Muscle of leg (tissue), 11 donors: ENCODE data around the gene ACP7. TPM values are rescaled to one million over a fixed set of nuclear protein-coding genes. Genes with fewer than 3 reads are reported as not detected.
"Not testable (repeated sequence)": the region's sequence is repeated elsewhere in the genome, so short reads cannot be mapped to it uniquely, and the experiment has no call there.

Experiments
- DNase-seq: peaks from one replicate; pipeline ENCODE4 v3.0.0; 2013
- H3K27ac ChIP-seq: one replicate; pipeline ENCODE4 v1.5.1; 2013; ENCODE audit warnings: mild to moderate bottlenecking, low read length, control low read depth
- H3K27me3 ChIP-seq: one replicate; pipeline ENCODE4 v1.6.1; 2013; ENCODE audit warnings: low read length; ENCODE audit not compliant: control insufficient read depth, insufficient read depth
- H3K36me3 ChIP-seq: one replicate; pipeline ENCODE4 v1.6.1; 2013; ENCODE audit warnings: low read length; ENCODE audit not compliant: control insufficient read depth, insufficient read depth
- H3K4me1 ChIP-seq: one replicate; pipeline ENCODE4 v1.6.1; 2013; ENCODE audit warnings: low read length; ENCODE audit not compliant: control insufficient read depth, insufficient read depth
- H3K4me3 ChIP-seq: one replicate; pipeline ENCODE4 v1.5.1; 2013; ENCODE audit warnings: low read length, control low read depth
- H3K9me3 ChIP-seq: replicated peaks from 2 replicates; pipeline ENCODE4 v1.6.1; 2013; ENCODE audit warnings: low read depth, low read length; ENCODE audit not compliant: control insufficient read depth
- WGBS: methylation state at CpG from one replicate; pipeline ENCODE4 v1.1.5; 2013; ENCODE audit warnings: missing lambda C conversion rate; ENCODE audit not compliant: insufficient coverage; 5-methylcytosine and 5-hydroxymethylcytosine counted together
- polyA plus RNA-seq, 8 donors: library from polyadenylated mRNA; unstranded; fragments of 120-200 nt; gene quantifications; one replicate each; pipeline versions ENCODE4 v1.2.1 to v1.2.3, GENCODE V29; 2013; ENCODE audit warnings: inconsistent platforms in 1 of 8, low replicate concordance in 1 of 8; ENCODE audit not compliant: insufficient read length in 8 of 8, insufficient read depth in 1 of 8
- total RNA-seq: library from RNA; stranded (reverse); fragments of 120-200 nt; gene quantifications from one replicate; pipeline ENCODE4 v1.2.4, GENCODE V29; 2013

The ACP7 gene
- total and polyA plus RNA-seq, 9 donors = 0.05 to 0.28 (median 0.10) TPM; not detected in 1

DNA sequence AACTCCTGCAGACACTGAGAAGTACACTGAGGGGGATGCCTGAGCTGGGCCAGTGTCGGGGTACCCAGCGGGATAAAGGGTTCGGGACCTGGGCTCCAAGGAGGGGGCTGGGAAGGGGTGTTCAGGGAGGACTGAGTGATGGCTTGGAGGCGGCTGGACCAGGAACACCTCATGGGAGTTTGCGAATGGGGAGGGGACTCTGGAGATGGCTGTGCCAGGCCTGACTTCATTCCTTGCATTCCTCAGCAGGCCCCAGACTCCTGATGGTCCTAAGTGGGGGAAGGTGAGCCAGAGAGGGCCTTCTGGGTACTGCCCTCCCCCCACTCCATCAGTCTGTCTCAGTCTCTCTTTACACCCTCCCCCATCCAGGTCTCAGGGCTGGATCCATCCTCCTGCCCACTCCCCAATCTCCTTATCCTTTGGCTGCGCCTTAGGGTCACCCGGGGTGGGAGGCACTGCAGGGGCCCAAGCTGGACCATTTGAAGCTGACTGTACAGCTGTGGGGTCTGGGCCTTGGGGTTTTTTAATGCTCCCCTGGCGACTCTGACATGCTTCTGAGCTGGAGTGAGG lies 55.2 kb downstream of the ACP7 start:
- DNase-seq = no peak
- H3K4me3 ChIP-seq = no peak overlapping the region
- 42% methylated on average over 7 of the region's 8 CpGs for WGBS
- H3K4me1 ChIP-seq = peaks cover 32% of the 10 kb centered on the region
- H3K9me3 ChIP-seq = no peaks in the 10 kb centered on the region
- H3K27me3 ChIP-seq = no peaks in the 10 kb centered on the region
- no peaks in the 10 kb centered on the region for H3K36me3 ChIP-seq
- no peak overlapping the region for H3K27ac ChIP-seq

DNA sequence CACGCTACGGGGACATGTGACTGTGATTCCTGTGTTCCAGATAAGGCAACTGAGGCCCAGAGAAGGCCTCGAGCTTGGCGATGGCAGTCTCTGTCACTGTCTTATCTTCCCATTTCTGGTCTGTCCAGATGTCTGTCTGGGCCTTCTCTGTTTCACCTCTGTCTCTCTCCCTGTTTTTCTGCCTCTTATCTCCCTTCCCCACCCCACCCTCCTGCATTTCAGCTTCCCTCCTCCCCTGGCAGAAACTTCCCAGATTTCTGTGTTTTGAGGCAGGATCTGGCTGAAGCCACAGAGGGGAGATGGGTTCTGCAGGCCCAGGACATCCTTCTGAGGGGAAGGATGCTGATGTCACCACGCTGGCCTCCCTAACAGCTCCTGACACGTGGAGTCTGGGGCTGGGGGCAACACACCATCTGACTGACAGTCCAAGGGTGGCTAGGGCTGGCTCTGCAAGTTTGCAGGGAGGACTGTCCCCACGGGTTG lies 55.8 kb downstream of the ACP7 start:
- no peak for DNase-seq
- H3K27me3 ChIP-seq = no peaks in the 10 kb centered on the region
- H3K4me1 ChIP-seq = peaks cover 39% of the 10 kb centered on the region
- no peaks in the 10 kb centered on the region for H3K36me3 ChIP-seq
- no peak overlapping the region for H3K4me3 ChIP-seq
- 30% methylated on average over 7 of the region's 7 CpGs for WGBS
- no peak overlapping the region for H3K27ac ChIP-seq
- H3K9me3 ChIP-seq = no peaks in the 10 kb centered on the region

GRCh38 chr19:39140594-39140993 lies 56.4 kb downstream of the ACP7 start:
- Histone ChIP-seq H3K4me1 (peaks cover 44% of the 10 kb centered on the region), H3K36me3 (no peaks in the 10 kb centered on the region)
- WGBS = 71% methylated on average over 2 of the region's 5 CpGs

GRCh38 chr19:39141929-39142328 lies 57.8 kb downstream of the ACP7 start:
- WGBS = 80% methylated on average over 11 of the region's 11 CpGs
- no peaks in the 10 kb centered on the region for H3K36me3 ChIP-seq
- H3K27ac ChIP-seq = no peak overlapping the region
- DNase-seq = no peak
- H3K9me3 ChIP-seq = no peaks in the 10 kb centered on the region
- H3K27me3 ChIP-seq = no peaks in the 10 kb centered on the region
- H3K4me1 ChIP-seq = peaks cover 47% of the 10 kb centered on the region
- no peak overlapping the region for H3K4me3 ChIP-seq

More at GRCh38 chr19:39140594-39140993, 56.4 kb downstream of the ACP7 start:
- Histone ChIP-seq H3K27ac (no peak overlapping the region), H3K4me3 (no peak overlapping the region), H3K27me3 (no peaks in the 10 kb centered on the region), H3K9me3 (no peaks in the 10 kb centered on the region)
- no peak for DNase-seq

DNA sequence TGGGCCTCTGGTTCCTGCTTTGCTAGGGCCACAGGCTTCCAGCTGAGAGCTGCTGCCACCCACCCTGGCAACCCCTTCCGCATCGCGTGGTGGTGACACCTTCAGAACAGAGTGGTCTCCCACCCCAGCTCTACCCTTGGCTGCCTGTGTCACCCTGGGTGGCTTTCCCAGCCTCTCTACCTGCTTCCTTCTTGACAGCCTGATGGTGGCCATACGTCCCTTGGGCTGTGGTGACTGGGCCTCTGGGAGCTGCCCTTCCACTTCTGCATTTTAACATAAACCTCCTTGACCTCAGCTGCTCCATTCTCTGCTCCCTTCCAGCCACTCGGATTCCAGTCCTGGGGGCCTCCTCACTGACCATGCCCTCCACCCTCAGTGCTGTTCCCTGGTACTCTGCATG lies 58.5 kb downstream of the ACP7 start:
- Histone ChIP-seq H3K27ac (no peak overlapping the region), H3K36me3 (no peaks in the 10 kb centered on the region), H3K4me1 (peaks cover 47% of the 10 kb centered on the region), H3K4me3 (no peak overlapping the region), H3K9me3 (no peaks in the 10 kb centered on the region), H3K27me3 (no peaks in the 10 kb centered on the region)
- WGBS = 93% methylated on average over 5 of the region's 5 CpGs
- DNase-seq = no peak

DNA sequence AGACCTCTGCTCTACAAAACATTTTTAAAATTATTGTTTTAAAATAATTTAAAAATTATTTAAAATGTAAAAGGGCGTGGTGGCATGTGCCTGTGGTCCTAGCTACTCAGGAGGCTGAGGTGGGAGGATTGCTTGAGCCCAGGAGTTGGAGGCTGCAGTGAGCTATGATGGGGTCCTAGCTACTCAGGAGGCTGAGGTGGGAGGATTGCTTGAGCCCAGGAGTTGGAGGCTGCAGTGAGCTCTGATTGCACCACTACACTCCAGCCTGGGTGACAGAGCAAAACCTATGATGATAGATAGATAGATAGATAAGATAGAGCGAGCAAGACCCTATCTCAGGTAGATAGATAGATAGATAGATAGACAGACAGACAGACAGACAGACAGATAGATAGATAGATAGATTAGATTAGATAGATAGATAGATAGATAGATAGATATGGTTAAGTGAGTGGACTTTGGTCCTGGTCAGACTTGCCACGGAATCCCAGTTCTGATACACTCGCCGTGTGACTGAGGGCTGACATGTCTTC lies 59.7 kb downstream of the ACP7 start:
- H3K36me3 ChIP-seq = not testable (repeated sequence)

GRCh38 chr19:39144290-39145071 lies 60.3 kb downstream of the ACP7 start:
- peak overlapping the region; percentile 75 for H3K27ac ChIP-seq
- no peaks in the 10 kb centered on the region for H3K27me3 ChIP-seq
- WGBS = 9% methylated on average over 4 of the region's 14 CpGs
- H3K9me3 ChIP-seq = peaks cover 4% of the 10 kb centered on the region
- peaks cover 35% of the 10 kb centered on the region for H3K4me1 ChIP-seq
- H3K36me3 ChIP-seq = peaks cover 7% of the 10 kb centered on the region
- DNase-seq = peak; percentile 82
- H3K4me3 ChIP-seq = no peak overlapping the region

More for the DNA sequence above, 59.7 kb downstream of the ACP7 start:
- WGBS = 85% methylated on average over 4 of the region's 5 CpGs
- not testable (repeated sequence) for H3K4me3 ChIP-seq, H3K27me3 ChIP-seq, DNase-seq, H3K9me3 ChIP-seq
- peak overlapping the region; percentile 75 for H3K27ac ChIP-seq
- peaks cover 41% of the 10 kb centered on the region for H3K4me1 ChIP-seq

GRCh38 chr19:39145180-39145953 lies 61.2 kb downstream of the ACP7 start:
- peaks cover 26% of the 10 kb centered on the region for H3K4me1 ChIP-seq
- H3K36me3 ChIP-seq = peaks cover 7% of the 10 kb centered on the region
- H3K9me3 ChIP-seq = peaks cover 4% of the 10 kb centered on the region
- no peak overlapping the region for H3K4me3 ChIP-seq
- peak; percentile 44 for DNase-seq
- H3K27me3 ChIP-seq = no peaks in the 10 kb centered on the region
- 40% methylated on average over 17 of the region's 26 CpGs for WGBS
- H3K27ac ChIP-seq = peak overlapping the region; percentile 75

GRCh38 chr19:39146091-39146490 lies 61.9 kb downstream of the ACP7 start:
- Histone ChIP-seq H3K27ac (peak overlapping the region; percentile 45), H3K4me1 (peaks cover 24% of the 10 kb centered on the region), H3K36me3 (peaks cover 7% of the 10 kb centered on the region), H3K4me3 (no peak overlapping the region), H3K27me3 (no peaks in the 10 kb centered on the region), H3K9me3 (peaks cover 4% of the 10 kb centered on the region)
- no CpG with 5 or more reads among the region's 1 CpG for WGBS
- DNase-seq = no peak
